Gastroesophageal sphincter (tissue), 3 donors: Measurements from ENCODE around the gene IL36A.

Experiments used
- CTCF ChIP-seq, 4 experiments: fragments of 200-600 bp in 2 of 4; fragments of 450-650 bp in 2 of 4; sonication (generic) in 1 of 4; IDR thresholded peaks; one replicate each; pipeline ENCODE4 v1.5.1; 2017 to 2019; ENCODE audit warnings: antibody characterized with exemption in 4 of 4, mild to moderate bottlenecking in 2 of 4, moderate library complexity in 2 of 4
- EP300 ChIP-seq: sonication (generic); formaldehyde crosslinking; IDR thresholded peaks from one replicate; pipeline ENCODE4 v1.6.1; 2017; ENCODE audit warnings: antibody characterized with exemption, mild to moderate bottlenecking
- POLR2A ChIP-seq, 2 donors: fragments of 450-650 bp; IDR thresholded peaks; one replicate each; pipeline ENCODE4 v1.6.1; 2017; ENCODE audit warnings: antibody characterized with exemption in 2 of 2, mild to moderate bottlenecking in 2 of 2, moderate library complexity in 1 of 2
- POLR2AphosphoS5 ChIP-seq: sonication (generic); formaldehyde crosslinking; IDR thresholded peaks from one replicate; pipeline ENCODE4 v1.6.1; 2017; ENCODE audit warnings: antibody characterized with exemption

- TF ChIP-seq CTCF (IDR thresholded peaks at IDR 0.05), result no peak
- TF ChIP-seq POLR2A (IDR thresholded peaks at IDR 0.05), result no peak
- no peak for TF ChIP-seq POLR2AphosphoS5
- TF ChIP-seq EP300, result no peak
Measured at GRCh38 chr2:112972423-112973086, 32.7 kb upstream of the IL36A start.
